SW480 (cell line): ENCODE results near the gene EHBP1L1.
"Not testable (repeated sequence)": the region's sequence is repeated elsewhere in the genome, so short reads cannot be mapped to it uniquely, and the experiment has no call there.

Experiments
- DNase-seq: peaks from one replicate; pipeline ENCODE4 v3.0.0-alpha.2; 2016; ENCODE audit warnings: low spot score

The EHBP1L1 gene

DNA sequence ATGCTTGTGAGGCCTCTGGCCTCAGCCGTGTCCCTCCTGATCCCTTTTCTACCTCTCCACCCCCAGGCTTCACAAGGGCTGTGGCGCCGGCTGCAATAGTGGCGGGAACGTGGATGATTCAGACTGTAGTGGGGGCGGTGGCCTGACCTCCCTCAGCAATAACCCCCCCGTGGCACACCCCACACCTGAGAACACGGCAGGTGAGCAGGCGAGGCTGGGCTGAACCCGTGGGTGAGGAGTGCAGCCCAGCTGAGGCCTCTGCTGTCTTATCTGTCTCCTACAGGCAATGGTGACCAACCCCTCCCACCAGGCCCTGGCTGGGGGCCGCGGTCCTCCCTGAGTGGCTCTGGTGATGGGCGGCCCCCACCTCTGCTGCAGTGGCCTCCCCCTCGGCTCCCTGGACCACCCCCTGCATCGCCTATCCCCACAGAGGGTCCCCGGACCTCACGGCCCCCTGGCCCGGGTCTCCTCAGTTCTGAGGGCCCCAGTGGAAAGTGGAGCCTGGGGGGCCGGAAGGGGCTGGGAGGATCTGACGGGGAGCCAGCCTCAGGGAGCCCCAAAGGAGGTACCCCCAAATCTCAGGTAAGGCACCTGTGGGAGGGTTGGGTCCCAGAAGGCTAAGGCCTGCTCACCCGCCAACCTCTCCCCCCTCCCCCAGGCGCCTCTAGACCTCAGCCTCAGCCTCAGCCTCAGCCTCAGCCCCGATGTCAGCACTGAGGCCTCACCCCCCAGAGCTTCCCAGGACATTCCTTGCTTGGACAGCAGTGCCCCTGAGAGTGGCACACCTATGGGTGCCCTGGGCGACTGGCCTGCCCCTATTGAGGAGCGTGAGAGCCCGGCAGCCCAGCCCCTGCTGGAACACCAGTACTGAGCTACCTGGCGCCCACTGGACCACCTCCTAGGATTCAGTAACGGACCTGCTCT is 60.5 kb downstream of the EHBP1L1 start:
- DNase-seq, result no peak

DNA sequence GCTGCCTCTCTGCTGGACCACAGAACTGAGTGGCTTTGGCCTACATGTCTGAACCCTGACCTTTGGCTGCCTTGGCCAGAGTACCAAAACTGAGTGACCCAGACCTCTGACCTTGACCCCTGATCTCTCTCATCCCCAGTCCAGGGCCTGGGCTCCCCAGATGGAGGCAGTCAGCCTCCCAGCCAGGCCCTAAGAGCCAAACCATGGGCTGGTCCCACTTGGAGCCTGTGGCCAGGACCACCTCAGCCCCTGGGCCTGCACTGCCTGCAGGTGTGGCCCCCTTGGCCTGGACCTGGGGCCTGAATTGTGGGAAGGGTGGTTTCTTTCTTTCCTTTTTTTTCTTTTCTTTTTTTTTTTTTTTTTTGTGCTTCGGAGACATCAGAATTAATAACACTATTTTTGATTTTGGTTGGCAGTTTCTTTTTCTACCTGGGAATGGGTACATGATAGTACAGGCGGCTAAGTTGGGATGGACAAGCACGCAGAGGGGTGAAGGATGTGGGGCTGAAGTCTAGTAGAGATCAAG is 61.2 kb downstream of the EHBP1L1 start:
- no peak for DNase-seq

DNA sequence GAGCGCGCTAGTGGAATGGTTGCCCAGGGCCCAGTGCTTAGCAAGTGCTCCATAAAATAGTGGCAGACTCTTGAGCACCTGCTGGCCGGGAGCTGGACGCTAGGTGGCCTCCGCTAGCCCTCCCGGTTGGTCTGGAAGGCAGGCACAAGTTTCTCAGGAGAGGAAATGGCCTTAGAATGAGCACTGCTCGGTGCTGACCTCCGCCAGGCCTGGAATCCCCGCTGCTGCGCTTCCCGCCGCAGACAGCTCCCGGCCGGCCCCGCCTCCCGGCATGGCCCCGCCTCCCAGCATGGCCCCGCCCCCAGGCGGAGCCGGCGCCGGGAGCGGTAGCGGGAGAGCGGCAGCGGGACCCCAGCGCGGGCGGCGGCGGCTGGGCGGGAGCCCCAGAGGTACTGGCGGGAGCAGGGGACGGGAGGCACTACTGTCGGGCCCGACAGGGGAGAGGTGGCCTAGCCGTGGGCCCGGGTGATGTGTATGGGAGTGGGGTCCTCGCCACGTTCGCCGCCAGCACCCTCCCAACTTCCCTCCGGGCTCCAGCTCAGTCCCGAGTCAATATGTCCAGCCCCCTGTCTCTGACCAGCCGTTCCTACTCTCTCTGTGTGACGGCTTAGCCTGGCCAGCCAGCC is 62.1 kb downstream of the EHBP1L1 start, which contains the start of gene SIPA1:
SIPA1 (plus strand) TSS at position 308 of the 626 bp plus-strand sequence. CDS start 2,821 bp downstream, outside the sequence.
- peak; percentile 93 for DNase-seq

DNA sequence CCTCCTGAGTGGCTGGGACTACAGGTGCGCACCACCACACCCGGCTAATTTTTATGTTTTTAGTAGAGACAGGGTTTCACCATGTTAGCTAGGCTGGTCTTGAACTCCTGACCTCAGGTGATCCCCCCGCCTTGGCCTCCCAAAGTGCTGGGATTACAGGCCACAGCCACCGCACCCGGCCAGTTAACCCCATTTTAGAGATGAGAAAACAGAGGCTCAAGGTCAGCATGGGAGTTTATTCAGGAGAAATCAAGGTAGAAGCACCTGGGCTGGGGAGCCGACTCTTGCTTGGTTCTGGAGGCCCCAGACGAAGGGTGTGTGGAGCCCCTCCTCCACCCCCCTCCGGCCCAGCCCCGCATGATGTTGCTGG is 63.4 kb downstream of the EHBP1L1 start:
- DNase-seq, result not testable (repeated sequence)

DNA sequence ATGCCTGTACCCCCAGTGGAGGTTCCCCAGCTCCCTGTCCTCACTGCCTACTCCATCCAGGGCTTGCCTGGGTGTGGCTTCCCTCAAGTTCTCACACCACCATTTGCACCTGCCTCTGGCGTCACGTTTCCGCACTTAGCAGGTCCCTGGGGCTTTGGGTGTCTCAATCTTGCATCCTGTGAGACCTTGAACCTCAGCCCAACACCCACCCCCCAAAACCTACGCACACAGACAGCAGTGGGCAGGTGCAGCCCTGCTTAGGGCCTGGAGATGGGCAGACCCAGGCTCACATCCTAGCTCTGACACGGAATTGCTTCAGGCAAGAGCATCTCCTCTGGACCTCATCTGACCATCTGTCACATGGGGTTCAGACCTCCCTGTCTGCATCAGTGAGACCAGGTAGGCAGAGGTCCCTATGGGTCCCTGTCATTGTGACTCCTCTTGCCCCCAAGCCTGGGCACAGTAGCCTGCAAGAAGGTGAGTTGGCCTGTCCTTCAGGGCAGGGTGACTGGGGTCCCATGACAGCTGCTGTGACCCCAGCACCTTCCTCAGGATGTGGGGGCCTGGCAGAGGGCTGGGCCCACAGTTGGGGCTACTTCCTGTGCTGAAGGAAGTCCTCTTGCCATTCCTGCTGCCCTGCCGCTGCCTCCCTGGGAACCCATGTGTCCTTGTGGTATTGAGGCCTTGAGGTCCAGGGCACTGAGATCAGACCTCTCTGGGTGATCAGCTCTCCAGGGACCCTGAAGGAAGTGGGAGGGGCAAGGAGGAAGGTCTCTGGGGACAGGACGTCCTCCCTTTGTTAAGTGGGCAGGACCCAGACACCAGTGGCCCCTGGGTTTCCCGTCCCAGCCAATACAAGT is 64.0 kb downstream of the EHBP1L1 start:
- no peak for DNase-seq

DNA sequence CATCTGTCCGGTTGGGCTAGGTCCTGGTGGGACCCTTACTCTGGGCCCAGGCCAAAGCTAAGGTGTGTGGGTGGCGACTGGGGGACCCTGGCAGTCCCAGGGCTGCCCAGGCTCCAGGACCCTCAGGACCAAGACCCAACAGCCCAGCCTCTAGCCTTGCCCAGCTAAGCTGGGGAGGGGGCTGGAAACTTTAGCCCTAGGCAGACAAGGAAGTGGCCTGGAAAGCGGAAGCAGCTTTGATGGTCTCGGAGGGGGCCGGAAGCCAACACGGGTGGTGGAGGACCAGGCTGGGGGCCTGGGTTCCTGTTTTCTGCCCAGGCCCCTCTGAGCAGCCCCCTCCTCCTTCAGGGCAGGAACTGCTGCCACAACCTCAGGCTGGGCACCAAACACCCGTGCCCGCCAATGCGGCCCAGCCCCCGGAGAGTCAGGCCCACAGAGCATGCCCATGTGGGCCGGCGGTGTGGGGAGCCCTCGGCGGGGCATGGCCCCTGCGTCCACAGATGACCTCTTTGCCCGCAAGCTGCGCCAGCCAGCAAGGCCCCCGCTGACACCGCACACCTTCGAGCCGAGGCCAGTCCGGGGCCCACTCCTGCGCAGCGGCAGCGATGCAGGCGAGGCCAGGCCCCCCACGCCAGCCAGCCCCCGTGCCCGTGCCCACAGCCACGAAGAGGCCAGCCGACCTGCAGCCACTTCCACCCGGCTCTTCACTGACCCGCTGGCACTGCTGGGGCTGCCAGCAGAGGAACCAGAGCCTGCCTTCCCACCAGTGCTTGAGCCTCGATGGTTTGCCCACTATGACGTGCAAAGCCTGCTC is 64.8 kb downstream of the EHBP1L1 start:
- no peak for DNase-seq

DNA sequence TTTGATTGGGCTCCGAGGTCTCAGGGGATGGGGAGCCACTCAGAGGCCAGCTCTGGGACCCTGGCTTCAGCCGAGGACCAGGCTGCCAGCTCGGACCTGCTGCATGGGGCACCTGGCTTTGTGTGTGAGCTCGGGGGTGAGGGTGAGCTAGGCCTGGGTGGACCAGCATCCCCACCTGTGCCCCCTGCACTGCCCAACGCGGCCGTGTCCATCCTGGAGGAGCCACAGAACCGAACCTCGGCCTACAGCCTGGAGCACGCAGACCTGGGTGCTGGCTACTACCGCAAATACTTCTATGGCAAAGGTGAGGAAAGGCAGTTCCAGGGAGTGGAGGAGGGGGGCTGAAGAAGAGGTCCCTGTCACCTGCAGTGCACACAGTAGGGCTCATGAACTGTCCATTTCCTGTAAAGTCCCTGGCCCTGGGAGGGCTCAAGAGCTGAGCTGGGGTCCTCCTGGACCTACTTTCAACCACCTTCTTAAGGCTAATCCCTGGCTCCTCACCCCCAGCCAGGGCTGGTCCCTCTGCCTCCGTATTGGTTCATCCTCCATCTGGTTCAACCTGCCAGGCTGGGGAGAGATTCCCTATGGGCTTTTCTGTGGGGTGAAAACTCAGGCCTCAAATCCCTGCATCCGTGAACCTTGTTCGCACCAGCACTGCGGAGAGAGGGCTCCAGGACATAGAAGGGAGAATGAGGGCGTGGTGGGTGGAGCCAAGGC is 65.6 kb downstream of the EHBP1L1 start:
- DNase-seq, result no peak
